Mucosa of stomach (tissue), 1 donor: ENCODE data around the gene CIP2A.

ENCODE experiments used
- H3K27me3 ChIP-seq: one replicate; pipeline ENCODE4 v1.7.0; 2013; ENCODE audit warnings: mild to moderate bottlenecking, low read length; ENCODE audit not compliant: control insufficient read depth, insufficient read depth
- H3K36me3 ChIP-seq: one replicate; pipeline ENCODE4 v1.7.0; 2013; ENCODE audit warnings: low read length; ENCODE audit not compliant: control insufficient read depth, insufficient read depth
- H3K4me1 ChIP-seq: one replicate; pipeline ENCODE4 v1.7.0; 2013; ENCODE audit warnings: mild to moderate bottlenecking, low read length; ENCODE audit not compliant: control insufficient read depth, insufficient read depth
- H3K4me3 ChIP-seq: one replicate; pipeline ENCODE4 v1.7.0; 2013; ENCODE audit warnings: low read length
- H3K9ac ChIP-seq: one replicate; pipeline ENCODE4 v1.7.0; 2013; ENCODE audit warnings: mild to moderate bottlenecking, low read length, moderate library complexity
- H3K9me3 ChIP-seq: one replicate; pipeline ENCODE4 v1.7.0; 2013; ENCODE audit warnings: mild to moderate bottlenecking, low read length, moderate library complexity; ENCODE audit not compliant: control insufficient read depth
- donor health status: Pancreatic carcinoma.

CIP2A gene

GRCh38 chr3:108599677-108600409 lies 10.6 kb upstream of the CIP2A start:
- Histone ChIP-seq H3K36me3 (no peaks in the 10 kb centered on the region), H3K27me3 (no peaks in the 10 kb centered on the region), H3K9me3 (no peaks in the 10 kb centered on the region), H3K4me1 (no peaks in the 10 kb centered on the region), H3K9ac (no peak overlapping the region), H3K4me3 (no peak overlapping the region)

GRCh38 chr3:108598375-108598774 lies 9.1 kb upstream of the CIP2A start:
- no peak overlapping the region for H3K4me3 ChIP-seq
- no peak overlapping the region for H3K9ac ChIP-seq
- H3K4me1 ChIP-seq = no peaks in the 10 kb centered on the region
- no peaks in the 10 kb centered on the region for H3K36me3 ChIP-seq
- H3K27me3 ChIP-seq = no peaks in the 10 kb centered on the region
- H3K9me3 ChIP-seq = no peaks in the 10 kb centered on the region

GRCh38 chr3:108595321-108595720 lies 6.1 kb upstream of the CIP2A start:
- no peak overlapping the region for H3K9ac ChIP-seq
- peaks cover 4% of the 10 kb centered on the region for H3K4me1 ChIP-seq
- no peaks in the 10 kb centered on the region for H3K27me3 ChIP-seq
- no peaks in the 10 kb centered on the region for H3K36me3 ChIP-seq
- H3K4me3 ChIP-seq = no peak overlapping the region
- no peaks in the 10 kb centered on the region for H3K9me3 ChIP-seq

- peaks cover 4% of the 10 kb centered on the region for H3K4me1 ChIP-seq
- no peaks in the 10 kb centered on the region for H3K27me3 ChIP-seq
- peak overlapping the region; percentile 99 for H3K9ac ChIP-seq
- no peaks in the 10 kb centered on the region for H3K36me3 ChIP-seq
- no peak overlapping the region for H3K4me3 ChIP-seq
- no peaks in the 10 kb centered on the region for H3K9me3 ChIP-seq
These were observed 1.2 kb upstream of the CIP2A start for GRCh38 chr3:108590460-108590859.

- Histone ChIP-seq H3K9me3 (no peaks in the 10 kb centered on the region), H3K4me3 (peak overlapping the region; percentile 98), H3K36me3 (no peaks in the 10 kb centered on the region), H3K9ac (peak overlapping the region; percentile 99), H3K27me3 (no peaks in the 10 kb centered on the region), H3K4me1 (peaks cover 4% of the 10 kb centered on the region)
These were observed 723 bp upstream of the CIP2A start for GRCh38 chr3:108589998-108590323.

- peak overlapping the region; percentile 99 for H3K9ac ChIP-seq
- no peaks in the 10 kb centered on the region for H3K36me3 ChIP-seq
- peaks cover 4% of the 10 kb centered on the region for H3K4me1 ChIP-seq
- H3K4me3 ChIP-seq = peak overlapping the region; percentile 98
- no peaks in the 10 kb centered on the region for H3K27me3 ChIP-seq
- H3K9me3 ChIP-seq = no peaks in the 10 kb centered on the region
These were observed 637 bp downstream of the CIP2A start for GRCh38 chr3:108588601-108589000.

- H3K4me1 ChIP-seq = no peaks in the 10 kb centered on the region
- no peaks in the 10 kb centered on the region for H3K36me3 ChIP-seq
- H3K27me3 ChIP-seq = no peaks in the 10 kb centered on the region
- H3K9ac ChIP-seq = no peak overlapping the region
- H3K9me3 ChIP-seq = no peaks in the 10 kb centered on the region
- H3K4me3 ChIP-seq = no peak overlapping the region
These were observed 11.2 kb downstream of the CIP2A start for GRCh38 chr3:108578064-108578463.

- Histone ChIP-seq H3K27me3 (no peaks in the 10 kb centered on the region), H3K4me1 (no peaks in the 10 kb centered on the region), H3K36me3 (no peaks in the 10 kb centered on the region), H3K9ac (no peak overlapping the region), H3K9me3 (no peaks in the 10 kb centered on the region), H3K4me3 (no peak overlapping the region)
These were observed 19.9 kb downstream of the CIP2A start for GRCh38 chr3:108569336-108569735.

- no peaks in the 10 kb centered on the region for H3K9me3 ChIP-seq
- no peak overlapping the region for H3K4me3 ChIP-seq
- no peaks in the 10 kb centered on the region for H3K4me1 ChIP-seq
- H3K36me3 ChIP-seq = no peaks in the 10 kb centered on the region
- H3K27me3 ChIP-seq = no peaks in the 10 kb centered on the region
- no peak overlapping the region for H3K9ac ChIP-seq
These were observed 22.6 kb downstream of the CIP2A start for GRCh38 chr3:108566599-108566998.

- Histone ChIP-seq H3K4me1 (no peaks in the 10 kb centered on the region), H3K36me3 (no peaks in the 10 kb centered on the region), H3K27me3 (no peaks in the 10 kb centered on the region), H3K9me3 (no peaks in the 10 kb centered on the region), H3K9ac (no peak overlapping the region), H3K4me3 (no peak overlapping the region)
These were observed 23.7 kb downstream of the CIP2A start for GRCh38 chr3:108565506-108565905.

- Histone ChIP-seq H3K9ac (no peak overlapping the region), H3K9me3 (no peaks in the 10 kb centered on the region), H3K4me1 (no peaks in the 10 kb centered on the region), H3K4me3 (no peak overlapping the region), H3K27me3 (no peaks in the 10 kb centered on the region), H3K36me3 (no peaks in the 10 kb centered on the region)
These were observed 24.7 kb downstream of the CIP2A start for GRCh38 chr3:108564564-108564963.

GRCh38 chr3:108562565-108562964 lies 26.7 kb downstream of the CIP2A start:
- H3K36me3 ChIP-seq = no peaks in the 10 kb centered on the region
- no peaks in the 10 kb centered on the region for H3K4me1 ChIP-seq
- no peaks in the 10 kb centered on the region for H3K27me3 ChIP-seq
- H3K4me3 ChIP-seq = no peak overlapping the region
- H3K9me3 ChIP-seq = no peaks in the 10 kb centered on the region
- H3K9ac ChIP-seq = no peak overlapping the region
